ENCODE data around the gene SHISA5. TPM values are rescaled to one million over a fixed set of nuclear protein-coding genes. Genes with fewer than 3 reads are reported as not detected.

SHISA5 gene
- total RNA-seq, 4 donors from 2014 or later: 101 to 158 (median 148) TPM

DNA sequence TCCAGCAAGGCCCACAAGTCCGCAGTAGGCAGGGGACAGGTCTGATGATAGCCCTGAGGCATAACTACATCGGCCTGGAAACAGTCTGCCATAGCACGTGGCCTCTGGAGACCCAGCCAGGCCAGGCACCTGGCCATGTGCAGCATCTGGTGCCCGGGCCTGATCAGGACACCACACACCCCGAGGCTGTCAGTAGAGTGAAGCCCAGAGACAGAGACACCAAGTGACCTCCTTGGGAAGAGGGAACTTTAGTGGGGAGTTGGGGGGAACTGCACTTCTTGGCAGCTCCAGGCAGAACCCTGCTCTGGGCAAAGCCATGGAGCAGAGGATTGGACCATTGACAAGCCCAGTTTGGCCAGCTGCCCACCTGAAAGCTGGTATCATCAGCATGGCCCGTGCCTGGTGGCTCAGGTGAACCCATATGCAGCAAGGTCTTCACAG lies 1.2 kb downstream of the SHISA5 start:
- Histone ChIP-seq H3K4me1 (peaks cover 30 to 42% (median 41%) of the 10 kb centered on the region in 4 donors), H3K36me3 (peaks cover 16 to 33% (median 19%) of the 10 kb centered on the region in 4 donors), H3K27ac (replicated peaks in 1 of 4) (peak overlapping the region; percentile 83 to 98 (median 91)), H3K9me3 (no peaks in the 10 kb centered on the region), H3K27me3 (peaks cover 0 to 3% (median 0%) of the 10 kb centered on the region in 4 donors), H3K4me3 (peak overlapping the region; percentile 63 to 78 (median 72))
- 89% methylated on average over 4 of the region's 6 CpGs for WGBS
- intact Hi-C loops (cut with DNase I): loop anchor here (10.0 kb wide), 1 partner anchor 58 kb away; the partner anchor contains the start of genes ATRIP, CCDC51 and TMA7
- DNase-seq (ENCODE audit: extremely low spot score): no peak
- TF ChIP-seq POLR2AphosphoS5 (IDR thresholded peaks at IDR 0.05) (no peak), POLR2A (IDR thresholded peaks at IDR 0.05; ENCODE audit: low read depth) (no peak), EP300 (IDR thresholded peaks at IDR 0.05) (no peak)
- TF ChIP-seq, protein P1, sequence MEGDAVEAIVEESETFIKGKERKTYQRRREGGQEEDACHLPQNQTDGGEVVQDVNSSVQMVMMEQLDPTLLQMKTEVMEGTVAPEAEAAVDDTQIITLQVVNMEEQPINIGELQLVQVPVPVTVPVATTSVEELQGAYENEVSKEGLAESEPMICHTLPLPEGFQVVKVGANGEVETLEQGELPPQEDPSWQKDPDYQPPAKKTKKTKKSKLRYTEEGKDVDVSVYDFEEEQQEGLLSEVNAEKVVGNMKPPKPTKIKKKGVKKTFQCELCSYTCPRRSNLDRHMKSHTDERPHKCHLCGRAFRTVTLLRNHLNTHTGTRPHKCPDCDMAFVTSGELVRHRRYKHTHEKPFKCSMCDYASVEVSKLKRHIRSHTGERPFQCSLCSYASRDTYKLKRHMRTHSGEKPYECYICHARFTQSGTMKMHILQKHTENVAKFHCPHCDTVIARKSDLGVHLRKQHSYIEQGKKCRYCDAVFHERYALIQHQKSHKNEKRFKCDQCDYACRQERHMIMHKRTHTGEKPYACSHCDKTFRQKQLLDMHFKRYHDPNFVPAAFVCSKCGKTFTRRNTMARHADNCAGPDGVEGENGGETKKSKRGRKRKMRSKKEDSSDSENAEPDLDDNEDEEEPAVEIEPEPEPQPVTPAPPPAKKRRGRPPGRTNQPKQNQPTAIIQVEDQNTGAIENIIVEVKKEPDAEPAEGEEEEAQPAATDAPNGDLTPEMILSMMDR (IDR thresholded peaks at IDR 0.05): no peak

GRCh38 chr3:48502121-48502520 lies 1.9 kb downstream of the SHISA5 start:
- H3K36me3 ChIP-seq: peaks cover 16 to 40% (median 23%) of the 10 kb centered on the region in 4 donors
- peaks cover 30 to 42% (median 38%) of the 10 kb centered on the region in 4 donors for H3K4me1 ChIP-seq
- DNase-seq (ENCODE audit: extremely low spot score): no peak
- H3K9me3 ChIP-seq: no peaks in the 10 kb centered on the region
- 94% methylated on average over 2 of the region's 5 CpGs for WGBS
- no peak overlapping the region for H3K4me3 ChIP-seq
- H3K27me3 ChIP-seq: peaks cover 0 to 3% (median 0%) of the 10 kb centered on the region in 4 donors
- TF ChIP-seq POLR2A (IDR thresholded peaks at IDR 0.05; ENCODE audit: low read depth) (no peak), POLR2AphosphoS5 (IDR thresholded peaks at IDR 0.05) (no peak), EP300 (IDR thresholded peaks at IDR 0.05) (no peak)
- TF ChIP-seq, protein P1 (IDR thresholded peaks at IDR 0.05): no peak
- intact Hi-C loops (cut with DNase I): loop anchor here (10.0 kb wide), 1 partner anchor 57 kb away; the partner anchor contains the start of genes ATRIP, CCDC51 and TMA7
- H3K27ac ChIP-seq (replicated peaks in 1 of 4): peak overlapping the region; percentile 83 to 98 (median 91)

- no peaks in the 10 kb centered on the region for H3K9me3 ChIP-seq
- peaks cover 0 to 3% (median 0%) of the 10 kb centered on the region in 4 donors for H3K27me3 ChIP-seq
- TF ChIP-seq EP300 (IDR thresholded peaks at IDR 0.05) (no peak), POLR2A (IDR thresholded peaks at IDR 0.05; ENCODE audit: low read depth) (no peak), POLR2AphosphoS5 (IDR thresholded peaks at IDR 0.05) (no peak)
- TF ChIP-seq, protein P1 (IDR thresholded peaks at IDR 0.05): no peak
- no peak overlapping the region for H3K27ac ChIP-seq (replicated peaks in 1 of 4)
- no peak overlapping the region for H3K4me3 ChIP-seq
- H3K4me1 ChIP-seq: peaks cover 30 to 42% (median 38%) of the 10 kb centered on the region in 4 donors
- intact Hi-C loops (cut with DNase I): loop anchor here (10.0 kb wide), 1 partner anchor 56 kb away; the partner anchor contains the start of genes ATRIP, CCDC51 and TMA7
- H3K36me3 ChIP-seq: peaks cover 20 to 49% (median 28%) of the 10 kb centered on the region in 4 donors
- no peak for DNase-seq (ENCODE audit: extremely low spot score)
- 97% methylated on average over 6 of the region's 7 CpGs for WGBS
These were observed 2.8 kb downstream of the SHISA5 start for GRCh38 chr3:48501196-48501595.

DNA sequence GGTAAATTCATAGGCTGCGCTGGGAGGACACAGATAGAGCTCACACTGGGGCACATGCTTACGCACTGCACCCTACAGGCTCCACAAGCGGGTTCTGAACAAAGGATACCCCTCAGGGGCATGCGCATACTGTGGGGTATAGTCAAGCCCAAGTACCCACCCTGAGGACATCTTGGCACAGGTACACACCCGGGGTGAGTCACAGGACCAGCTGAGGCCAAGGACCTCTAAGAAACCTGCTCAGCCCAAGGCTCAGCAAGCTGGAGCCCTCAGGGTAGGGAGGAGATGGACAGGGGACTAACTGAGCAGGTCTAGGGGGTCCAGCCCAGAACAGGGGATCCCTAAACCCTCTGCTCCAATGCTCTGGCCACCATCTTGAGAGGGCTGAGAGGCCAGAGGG lies 3.3 kb downstream of the SHISA5 start:
- intact Hi-C loops (cut with DNase I): loop anchor here (10.0 kb wide), 1 partner anchor 56 kb away; the partner anchor contains the start of genes ATRIP, CCDC51 and TMA7
- no peak for DNase-seq (ENCODE audit: extremely low spot score)
- peaks cover 26 to 54% (median 33%) of the 10 kb centered on the region in 4 donors for H3K36me3 ChIP-seq

More for the DNA sequence above, 3.3 kb downstream of the SHISA5 start:
- Histone ChIP-seq H3K9me3 (no peaks in the 10 kb centered on the region), H3K4me1 (peaks cover 30 to 42% (median 38%) of the 10 kb centered on the region in 4 donors), H3K4me3 (no peak overlapping the region), H3K27me3 (peaks cover 0 to 3% (median 0%) of the 10 kb centered on the region in 4 donors), H3K27ac (replicated peaks in 1 of 4) (no peak overlapping the region)
- WGBS: 97% methylated on average over 4 of the region's 5 CpGs
- TF ChIP-seq POLR2A (IDR thresholded peaks at IDR 0.05; ENCODE audit: low read depth): no peak
- TF ChIP-seq EP300 (IDR thresholded peaks at IDR 0.05): no peak
- TF ChIP-seq, protein P1 (IDR thresholded peaks at IDR 0.05): no peak
- no peak for TF ChIP-seq POLR2AphosphoS5 (IDR thresholded peaks at IDR 0.05)

Data from esophagus muscularis mucosa (tissue), 4 donors.